OCI-LY3 (cell line): ENCODE measurements around the gene USP31.

Source experiments
- H2AFZ ChIP-seq: fragments of 200-600, 300-600 bp; shearing (Covaris generic); 2 replicates; pipeline ENCODE4 v1.6.0; 2014; ENCODE audit warnings: antibody characterized with exemption, low read depth, low read length
- H3K27ac ChIP-seq: fragments of 200-600, 300-600 bp; sonication (generic); 2 replicates; pipeline ENCODE4 v1.5.1; 2014; ENCODE audit warnings: mild to moderate bottlenecking, low read length, moderate library complexity, mixed read lengths
- H3K27me3 ChIP-seq: fragments of 200-600, 300-600 bp; sonication (generic); 2 replicates; pipeline ENCODE4 v1.6.1; 2014; ENCODE audit warnings: low read depth, low read length, mixed read lengths
- H3K36me3 ChIP-seq: fragments of 200-600, 300-600 bp; sonication (generic); replicated peaks from 2 replicates; pipeline ENCODE3; 2014; ENCODE audit warnings: low read depth, low read length, mixed read lengths
- H3K4me1 ChIP-seq: fragments of 300-600, 200-600 bp; sonication (generic); 2 replicates; pipeline ENCODE4 v1.6.1; 2014; ENCODE audit warnings: low read length, mixed read lengths
- H3K4me2 ChIP-seq: fragments of 200-600, 300-600 bp; sonication (generic); 2 replicates; pipeline ENCODE4 v1.6.1; 2014; ENCODE audit warnings: low read length, mixed read lengths
- H3K4me3 ChIP-seq: fragments of 300-600, 200-600 bp; sonication (generic); 2 replicates; pipeline ENCODE4 v1.5.1; 2014; ENCODE audit warnings: antibody characterized with exemption, mild to moderate bottlenecking, low read length, moderate library complexity
- H3K79me2 ChIP-seq: fragments of 300-600, 200-600 bp; shearing (Covaris generic); 2 replicates; pipeline ENCODE4 v1.6.1; 2014; ENCODE audit warnings: mild to moderate bottlenecking, low read length, mixed read lengths
- H3K9ac ChIP-seq: fragments of 300-600, 200-600 bp; shearing (Covaris generic); 2 replicates; pipeline ENCODE4 v1.6.0; 2014; ENCODE audit warnings: mild to moderate bottlenecking, low read length, moderate library complexity
- H3K9me3 ChIP-seq: fragments of 200-600, 300-600 bp; shearing (Covaris generic); 2 replicates; pipeline ENCODE4 v1.6.1; 2014; ENCODE audit warnings: low read length, mixed read lengths; ENCODE audit not compliant: insufficient read depth
- H4K20me1 ChIP-seq: fragments of 200-600, 300-600 bp; sonication (generic); 2 replicates; pipeline ENCODE4 v1.6.1; 2016; ENCODE audit warnings: low read length, mixed read lengths; ENCODE audit not compliant: insufficient read depth
- CTCF ChIP-seq: fragments of 200-600, 300-600 bp; sonication (generic); IDR thresholded peaks from 2 replicates; pipeline ENCODE4 v1.5.1; 2014; ENCODE audit warnings: antibody characterized with exemption, low read length, low read depth
- EZH2phosphoT487 ChIP-seq: fragments of 200-600 bp; shearing (Covaris generic); IDR thresholded peaks from 2 replicates; pipeline ENCODE4 v1.6.1; 2018; ENCODE audit warnings: antibody characterized with exemption, mixed run types, low read depth

USP31 gene

GRCh38 chr16:23164736-23165135 lies 15.5 kb upstream of the USP31 start:
- TF ChIP-seq EZH2phosphoT487, result no peak
- TF ChIP-seq CTCF, result no peak
- no peak overlapping the region for H3K4me2 ChIP-seq

GRCh38 chr16:23163921-23164320 lies 14.7 kb upstream of the USP31 start:
- H3K4me1 ChIP-seq, result no peaks in the 10 kb centered on the region
- no peaks in the 10 kb centered on the region for H3K9me3 ChIP-seq
- peaks cover 18% of the 10 kb centered on the region; the same call in 1 of the 2 replicates for H3K27me3 ChIP-seq
- H3K27ac ChIP-seq, result no peak overlapping the region
- no peak overlapping the region for H3K9ac ChIP-seq
- TF ChIP-seq CTCF (no peak), EZH2phosphoT487 (no peak)
- no peaks in the 10 kb centered on the region for H3K36me3 ChIP-seq
- H2AFZ ChIP-seq, result no peak overlapping the region
- H3K79me2 ChIP-seq, result no peaks in the 10 kb centered on the region
- H3K4me3 ChIP-seq, result no peak overlapping the region
- no peaks in the 10 kb centered on the region for H4K20me1 ChIP-seq
- no peak overlapping the region for H3K4me2 ChIP-seq

More at GRCh38 chr16:23164736-23165135, 15.5 kb upstream of the USP31 start:
- no peaks in the 10 kb centered on the region for H3K36me3 ChIP-seq
- no peak overlapping the region for H3K27ac ChIP-seq
- no peak overlapping the region for H2AFZ ChIP-seq
- no peaks in the 10 kb centered on the region for H3K9me3 ChIP-seq
- H3K79me2 ChIP-seq, result no peaks in the 10 kb centered on the region
- H4K20me1 ChIP-seq, result no peaks in the 10 kb centered on the region
- H3K4me1 ChIP-seq, result no peaks in the 10 kb centered on the region
- no peak overlapping the region for H3K4me3 ChIP-seq
- no peak overlapping the region for H3K9ac ChIP-seq
- H3K27me3 ChIP-seq, result peaks cover 23% of the 10 kb centered on the region

- Histone ChIP-seq H4K20me1 (no peaks in the 10 kb centered on the region), H3K4me2 (no peak overlapping the region), H3K9ac (no peak overlapping the region), H3K36me3 (no peaks in the 10 kb centered on the region), H2AFZ (no peak overlapping the region), H3K27ac (no peak overlapping the region), H3K4me3 (no peak overlapping the region), H3K79me2 (no peaks in the 10 kb centered on the region), H3K4me1 (no peaks in the 10 kb centered on the region), H3K9me3 (no peaks in the 10 kb centered on the region), H3K27me3 (peaks cover 11% of the 10 kb centered on the region; the same call in 1 of the 2 replicates)
- no peak for TF ChIP-seq CTCF
- no peak for TF ChIP-seq EZH2phosphoT487
Measured at GRCh38 chr16:23160574-23160973, 11.3 kb upstream of the USP31 start.

- H3K4me1 ChIP-seq, result no peaks in the 10 kb centered on the region
- no peak overlapping the region for H3K27ac ChIP-seq
- no peaks in the 10 kb centered on the region for H4K20me1 ChIP-seq
- no peak overlapping the region for H2AFZ ChIP-seq
- H3K9me3 ChIP-seq, result no peaks in the 10 kb centered on the region
- no peak overlapping the region for H3K4me3 ChIP-seq
- no peaks in the 10 kb centered on the region for H3K36me3 ChIP-seq
- no peak overlapping the region for H3K9ac ChIP-seq
- TF ChIP-seq CTCF, result no peak
- no peak for TF ChIP-seq EZH2phosphoT487
- peaks cover 9% of the 10 kb centered on the region; the same call in 1 of the 2 replicates for H3K27me3 ChIP-seq
- no peak overlapping the region for H3K4me2 ChIP-seq
- H3K79me2 ChIP-seq, result no peaks in the 10 kb centered on the region
Measured at GRCh38 chr16:23160082-23160481, 10.8 kb upstream of the USP31 start.
